HG02678 (cell line): ENCODE results near the gene PLA2G4B.

ENCODE experiments used
- ATAC-seq: cut with Tn5 transposase; IDR thresholded peaks from one replicate; pipeline ENCODE4 v1.9.1; 2021; ENCODE audit warnings: mild to moderate bottlenecking, moderate library complexity; ENCODE audit not compliant: unreplicated experiment

PLA2G4B gene

GRCh38 chr15:41838400-41838897 is at the start of gene PLA2G4B:
Gene PLA2G4B, plus strand, starts transcription at chr15:41838847. Its CDS starts 67 bp downstream, at chr15:41838914.
- ATAC-seq = no peak

- ATAC-seq = no peak
Measured at GRCh38 chr15:41789236-41789635, 49.4 kb upstream of the PLA2G4B start.

GRCh38 chr15:41789662-41790061 is 49.0 kb upstream of the PLA2G4B start:
- no peak for ATAC-seq

- ATAC-seq = no peak
Measured at GRCh38 chr15:41790169-41790568, 48.5 kb upstream of the PLA2G4B start.

- no peak for ATAC-seq
Measured at GRCh38 chr15:41790756-41791546, 47.7 kb upstream of the PLA2G4B start.

GRCh38 chr15:41791547-41791937 is 47.1 kb upstream of the PLA2G4B start:
- ATAC-seq = no peak

- ATAC-seq = no peak
Measured at GRCh38 chr15:41792000-41792637, 46.5 kb upstream of the PLA2G4B start.

GRCh38 chr15:41794081-41794480 is 44.6 kb upstream of the PLA2G4B start:
- ATAC-seq = no peak

GRCh38 chr15:41795996-41796856 is 42.4 kb upstream of the PLA2G4B start:
- ATAC-seq = no peak

GRCh38 chr15:41797201-41797944 is 41.3 kb upstream of the PLA2G4B start:
- ATAC-seq = no peak

- no peak for ATAC-seq
Measured at GRCh38 chr15:41798607-41799487, 39.8 kb upstream of the PLA2G4B start.

GRCh38 chr15:41799488-41799805 is 39.2 kb upstream of the PLA2G4B start:
- ATAC-seq = no peak

GRCh38 chr15:41801185-41801584 is 37.5 kb upstream of the PLA2G4B start:
- ATAC-seq = no peak

- ATAC-seq = no peak
Measured at GRCh38 chr15:41801850-41802455, 36.7 kb upstream of the PLA2G4B start.

GRCh38 chr15:41804361-41804760 is 34.3 kb upstream of the PLA2G4B start:
- ATAC-seq = no peak

GRCh38 chr15:41804916-41805666 is 33.6 kb upstream of the PLA2G4B start:
- no peak for ATAC-seq

- no peak for ATAC-seq
Measured at GRCh38 chr15:41805711-41806110, 32.9 kb upstream of the PLA2G4B start.

- ATAC-seq = no peak
Measured at GRCh38 chr15:41806291-41807181, 32.1 kb upstream of the PLA2G4B start.
